GM21529 (cell line): ENCODE results near the gene NSD2.
"Not testable (repeated sequence)": the region's sequence is repeated elsewhere in the genome, so short reads cannot be mapped to it uniquely, and the experiment has no call there.

Source experiments
- ATAC-seq: cut with Tn5 transposase; IDR thresholded peaks from one replicate; pipeline ENCODE4 v1.9.1; 2021; ENCODE audit not compliant: unreplicated experiment

Gene NSD2

DNA sequence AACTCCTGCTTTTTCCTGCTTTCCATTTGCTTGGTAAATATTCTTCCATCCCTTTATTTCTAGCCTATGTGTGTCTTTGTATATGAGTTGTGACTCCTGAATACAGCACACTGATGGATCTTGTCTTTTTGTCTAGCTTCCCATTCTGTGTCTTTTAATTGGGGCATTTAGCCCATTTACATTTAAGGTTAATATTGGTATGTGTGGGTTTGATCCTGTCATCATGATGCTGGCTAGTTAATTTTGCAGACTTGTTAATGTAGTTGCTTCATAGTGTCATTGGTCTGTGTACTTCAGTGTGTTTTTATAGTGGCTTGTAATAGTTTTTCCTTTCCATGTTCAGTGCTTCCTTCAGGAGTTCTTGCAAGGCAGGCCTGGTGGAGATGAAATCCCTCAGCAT lies 160.0 kb downstream of the NSD2 start:
- ATAC-seq: not testable (repeated sequence)
